Spleen (tissue), 7 donors: Measurements from ENCODE around the gene RSPH9.

Experiments used
- POLR2A ChIP-seq, 3 donors: fragments of 450-650 bp; IDR thresholded peaks; one replicate each; pipeline ENCODE4 v1.5.1; 2017; ENCODE audit warnings: antibody characterized with exemption in 3 of 3, mild to moderate bottlenecking in 1 of 3
- TF ChIP-seq, protein P1 (sequence below), 11 experiments: fragments of 200-600 bp in 7 of 11; fragments of 450-650 bp in 4 of 11; sonication (generic) in 4 of 11; IDR thresholded peaks in 8 of 11; conservative IDR thresholded peaks in 3 of 11; 1 replicate in 7 of 11; 2 replicates in 4 of 11; pipeline versions ENCODE4 v1.4.0 to v1.8.0; 2016 to 2021; ENCODE audit warnings: antibody characterized with exemption in 11 of 11, inconsistent platforms in 4 of 11, mild to moderate bottlenecking in 1 of 11
- donor health status: DM: no; HTN: no; CAD: no; lungs with moderate emphysema.
- donor health status: DM: no; HTN: no; CAD: no.
- donor health status: DM: no; HTN: no; CAD: no.

DNA sequence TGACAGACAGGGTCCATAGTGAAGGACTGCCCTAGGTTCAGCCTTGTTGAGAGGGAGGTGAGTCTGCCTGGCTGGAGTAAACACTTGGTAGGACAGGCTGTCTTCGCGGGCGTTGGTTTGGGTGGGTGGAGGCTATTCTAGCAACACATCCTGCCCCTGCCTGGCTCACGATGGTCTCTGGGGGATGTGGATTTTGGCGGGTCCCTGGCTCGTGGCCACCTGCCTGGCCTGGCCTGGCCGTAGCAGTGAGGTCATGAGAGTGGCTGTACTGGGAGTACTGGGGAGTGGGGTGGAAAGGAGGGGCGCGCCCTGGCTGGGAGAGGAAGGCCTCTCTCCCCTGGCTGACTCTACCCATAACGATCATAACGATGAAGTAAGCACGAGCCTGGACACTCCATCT lies 73.0 kb downstream of the RSPH9 start:
- TF ChIP-seq, protein P1, sequence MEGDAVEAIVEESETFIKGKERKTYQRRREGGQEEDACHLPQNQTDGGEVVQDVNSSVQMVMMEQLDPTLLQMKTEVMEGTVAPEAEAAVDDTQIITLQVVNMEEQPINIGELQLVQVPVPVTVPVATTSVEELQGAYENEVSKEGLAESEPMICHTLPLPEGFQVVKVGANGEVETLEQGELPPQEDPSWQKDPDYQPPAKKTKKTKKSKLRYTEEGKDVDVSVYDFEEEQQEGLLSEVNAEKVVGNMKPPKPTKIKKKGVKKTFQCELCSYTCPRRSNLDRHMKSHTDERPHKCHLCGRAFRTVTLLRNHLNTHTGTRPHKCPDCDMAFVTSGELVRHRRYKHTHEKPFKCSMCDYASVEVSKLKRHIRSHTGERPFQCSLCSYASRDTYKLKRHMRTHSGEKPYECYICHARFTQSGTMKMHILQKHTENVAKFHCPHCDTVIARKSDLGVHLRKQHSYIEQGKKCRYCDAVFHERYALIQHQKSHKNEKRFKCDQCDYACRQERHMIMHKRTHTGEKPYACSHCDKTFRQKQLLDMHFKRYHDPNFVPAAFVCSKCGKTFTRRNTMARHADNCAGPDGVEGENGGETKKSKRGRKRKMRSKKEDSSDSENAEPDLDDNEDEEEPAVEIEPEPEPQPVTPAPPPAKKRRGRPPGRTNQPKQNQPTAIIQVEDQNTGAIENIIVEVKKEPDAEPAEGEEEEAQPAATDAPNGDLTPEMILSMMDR (IDR thresholded peaks at IDR 0.05 in 8 of 11, conservative IDR thresholded peaks at IDR 0.05 in 3 of 11), result no peak
- TF ChIP-seq POLR2A (IDR thresholded peaks at IDR 0.05), result no peak
